ENCODE measurements around the gene F2RL2. TPM values are rescaled to one million over a fixed set of nuclear protein-coding genes. Genes with fewer than 3 reads are reported as not detected.

Gene F2RL2
- total and polyA plus RNA-seq, 2 donors (not counting 1 experiment from before 2014, with no cell fraction given), result not detected

- no peaks in the 10 kb centered on the region for H3K27me3 ChIP-seq (replicated peaks in 1 of 4; ENCODE audit: control extremely low read depth in 1 of 4, control insufficient read depth in 3 of 4, insufficient read depth in 4 of 4, low read length in 3 of 4)
- CTCF ChIA-PET, result no interaction called here
- H4K20me1 ChIP-seq (ENCODE audit: control insufficient read depth, insufficient read depth, low read length, poor library complexity, severe bottlenecking), result no peaks in the 10 kb centered on the region
- H3K27ac ChIP-seq (ENCODE audit: low read length in 2 of 2), result no peak overlapping the region
- H3K9ac ChIP-seq (ENCODE audit: low read length), result no peak overlapping the region
- no peak overlapping the region for H3K4me2 ChIP-seq (replicated peaks; ENCODE audit: low read depth, low read length, poor library complexity, severe bottlenecking)
- Mint-ChIP-seq H3K4me3 (no peak overlapping the region), H3K4me1 (peaks cover 8% of the 10 kb centered on the region), H3K27ac (no peak overlapping the region), H3K9me3 (ENCODE audit: insufficient read depth) (no peaks in the 10 kb centered on the region), H3K27me3 (no peaks in the 10 kb centered on the region)
- intact Hi-C loops (cut with micrococcal nuclease), result no loop called here
- no peak overlapping the region for H3K4me3 ChIP-seq (ENCODE audit: control extremely low read depth in 1 of 5, extremely low read depth in 1 of 5, insufficient read depth in 1 of 5, low read depth in 2 of 5, low read length in 4 of 5)
- H3K79me2 ChIP-seq (ENCODE audit: control insufficient read depth, insufficient read depth, low read length), result no peaks in the 10 kb centered on the region
- no peak for ATAC-seq (ENCODE audit: low read depth)
- no peaks in the 10 kb centered on the region for H3K36me3 ChIP-seq (replicated peaks in 1 of 2; ENCODE audit: control extremely low read depth in 1 of 2, control insufficient read depth in 1 of 2, extremely low read depth in 1 of 2, insufficient read depth in 2 of 2, low read length in 1 of 2)
- no peaks in the 10 kb centered on the region for H3K4me1 ChIP-seq (ENCODE audit: control insufficient read depth in 2 of 2, insufficient read depth in 2 of 2, low read length in 2 of 2)
- POLR2A ChIA-PET, result no interaction called here
- H2AFZ ChIP-seq (ENCODE audit: insufficient read depth, low read depth, low read length, poor library complexity, severe bottlenecking), result no peak overlapping the region
- DNase-seq, result no peak
- WGBS (ENCODE audit: insufficient coverage), result no CpG with 5 or more reads among the region's 2 CpGs
- H3K9me3 ChIP-seq (ENCODE audit: control extremely low read depth in 1 of 3, control insufficient read depth in 2 of 3, insufficient read depth in 1 of 3, low read length in 2 of 3), result no peaks in the 10 kb centered on the region
- TF ChIP-seq CTCF (IDR thresholded peaks at IDR 0.05) (no peak), EZH2 (IDR thresholded peaks at IDR 0.05; ENCODE audit: borderline replicate concordance, insufficient read depth, low read depth, low read length, poor library complexity, severe bottlenecking) (no peak)
These were observed 44.3 kb upstream of the F2RL2 start for GRCh38 chr5:76667495-76667894.

GRCh38 chr5:76664079-76664478 is 40.9 kb upstream of the F2RL2 start:
- Histone ChIP-seq H3K27ac (ENCODE audit: low read length in 2 of 2) (no peak overlapping the region), H3K4me3 (ENCODE audit: control extremely low read depth in 1 of 5, extremely low read depth in 1 of 5, insufficient read depth in 1 of 5, low read depth in 2 of 5, low read length in 4 of 5) (no peak overlapping the region), H3K4me1 (ENCODE audit: control insufficient read depth in 2 of 2, insufficient read depth in 2 of 2, low read length in 2 of 2) (no peaks in the 10 kb centered on the region), H3K9ac (ENCODE audit: low read length) (no peak overlapping the region), H3K9me3 (ENCODE audit: control extremely low read depth in 1 of 3, control insufficient read depth in 2 of 3, insufficient read depth in 1 of 3, low read length in 2 of 3) (no peaks in the 10 kb centered on the region), H3K27me3 (replicated peaks in 1 of 4; ENCODE audit: control extremely low read depth in 1 of 4, control insufficient read depth in 3 of 4, insufficient read depth in 4 of 4, low read length in 3 of 4) (no peaks in the 10 kb centered on the region), H3K79me2 (ENCODE audit: control insufficient read depth, insufficient read depth, low read length) (no peaks in the 10 kb centered on the region), H3K4me2 (replicated peaks; ENCODE audit: low read depth, low read length, poor library complexity, severe bottlenecking) (no peak overlapping the region), H4K20me1 (ENCODE audit: control insufficient read depth, insufficient read depth, low read length, poor library complexity, severe bottlenecking) (no peaks in the 10 kb centered on the region), H2AFZ (ENCODE audit: insufficient read depth, low read depth, low read length, poor library complexity, severe bottlenecking) (no peak overlapping the region), H3K36me3 (replicated peaks in 1 of 2; ENCODE audit: control extremely low read depth in 1 of 2, control insufficient read depth in 1 of 2, extremely low read depth in 1 of 2, insufficient read depth in 2 of 2, low read length in 1 of 2) (no peaks in the 10 kb centered on the region)
- 96% methylated on average over 4 of the region's 6 CpGs for WGBS (ENCODE audit: insufficient coverage)
- ChIA-PET CTCF (no interaction called here), POLR2A (no interaction called here)
- Mint-ChIP-seq H3K27me3 (no peaks in the 10 kb centered on the region), H3K4me1 (peaks cover 8% of the 10 kb centered on the region), H3K9me3 (ENCODE audit: insufficient read depth) (no peaks in the 10 kb centered on the region), H3K4me3 (no peak overlapping the region), H3K27ac (no peak overlapping the region)
- intact Hi-C loops (cut with micrococcal nuclease), result no loop called here
- no peak for ATAC-seq (ENCODE audit: low read depth)
- DNase-seq, result no peak
- TF ChIP-seq CTCF (IDR thresholded peaks at IDR 0.05) (no peak), EZH2 (IDR thresholded peaks at IDR 0.05; ENCODE audit: borderline replicate concordance, insufficient read depth, low read depth, low read length, poor library complexity, severe bottlenecking) (no peak)

Data from B cell (primary cell).